Stimulated activated CD4-positive, alpha-beta T cell treated with anti-CD3 and anti-CD28 coated beads, TNF-alpha, amount 100 ng/mL, for 48 hours (primary cell): ENCODE data around the gene TMEM185A.
"Not testable (repeated sequence)": the region's sequence is repeated elsewhere in the genome, so short reads cannot be mapped to it uniquely, and the experiment has no call there.

ENCODE experiments used
- DNase-seq, 3 donors: peaks; one replicate each; pipeline ENCODE4 v3.0.0-alpha.2; 2020; ENCODE audit warnings: low read depth in 3 of 3

TMEM185A gene

DNA sequence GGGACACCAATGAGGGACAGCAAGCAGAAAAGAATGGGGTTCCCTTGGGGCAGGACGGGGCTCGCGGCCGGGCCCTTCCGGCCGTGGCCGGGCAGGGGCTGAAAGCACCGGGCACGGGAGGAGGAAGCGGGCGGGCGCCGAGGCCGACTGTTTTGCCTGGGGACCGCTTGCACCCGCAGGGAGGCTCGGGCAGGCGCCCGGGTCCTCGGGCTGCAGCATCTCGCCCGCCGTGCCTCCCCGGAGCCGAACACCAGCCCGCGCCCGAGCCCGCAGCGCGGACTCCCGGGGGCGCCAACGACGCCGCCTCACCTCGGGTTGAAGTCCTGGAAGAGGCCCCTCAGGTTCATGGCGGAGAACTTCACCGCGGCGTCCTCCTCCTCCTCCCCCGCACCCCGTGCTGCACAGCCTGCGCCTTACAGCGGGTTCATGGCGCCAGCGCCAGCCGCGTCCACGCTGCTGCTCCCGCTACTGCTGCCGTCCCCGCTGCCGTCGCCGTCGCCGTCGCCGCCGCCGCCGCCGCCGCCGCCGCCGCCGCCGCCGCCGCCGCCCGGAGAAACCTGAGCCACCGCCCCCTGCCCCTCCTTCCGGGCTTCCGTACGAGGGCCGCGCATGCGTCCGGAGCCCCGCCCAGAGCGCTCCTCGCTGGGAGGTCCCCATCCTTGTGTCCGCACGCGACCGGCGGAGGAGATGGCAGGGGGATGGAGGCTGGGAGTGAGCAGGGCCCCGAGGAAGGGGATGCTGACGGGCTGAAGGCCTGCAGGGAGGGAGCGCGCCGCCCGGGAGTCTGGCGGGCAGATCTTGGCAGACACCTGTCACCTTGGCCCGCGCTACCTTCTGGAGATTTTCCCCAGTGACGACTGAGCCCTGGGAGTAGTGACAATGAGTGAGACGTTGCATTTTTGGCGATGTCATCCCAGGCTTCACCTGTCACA is at the start of gene TMEM185A:
TSS of gene TMEM185A (minus strand) at position 559 of the 932 bp plus-strand sequence. CDS start at position 347, 212 bp downstream.
- peak; percentile 42 to 58 (median 47) for DNase-seq

DNA sequence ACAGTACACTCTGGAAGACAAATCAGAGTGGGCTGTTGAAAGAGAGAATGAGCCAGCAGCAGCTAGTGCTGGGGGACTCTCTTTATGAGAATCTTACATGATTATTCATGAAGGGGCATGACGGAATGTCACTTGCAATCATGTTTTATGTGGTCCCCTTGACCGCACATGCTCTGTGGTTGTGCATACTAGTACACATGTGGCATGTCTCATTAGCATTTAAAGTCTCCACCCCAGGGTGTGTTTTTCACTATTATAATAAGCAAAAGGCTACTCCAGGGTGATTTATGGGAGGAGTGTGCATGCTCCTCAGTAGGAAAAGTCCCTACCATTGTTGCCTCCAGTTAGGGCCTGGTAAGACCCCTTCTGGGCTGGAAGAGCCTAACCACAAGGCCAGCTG is 49.6 kb upstream of the TMEM185A start:
- no peak for DNase-seq

DNA sequence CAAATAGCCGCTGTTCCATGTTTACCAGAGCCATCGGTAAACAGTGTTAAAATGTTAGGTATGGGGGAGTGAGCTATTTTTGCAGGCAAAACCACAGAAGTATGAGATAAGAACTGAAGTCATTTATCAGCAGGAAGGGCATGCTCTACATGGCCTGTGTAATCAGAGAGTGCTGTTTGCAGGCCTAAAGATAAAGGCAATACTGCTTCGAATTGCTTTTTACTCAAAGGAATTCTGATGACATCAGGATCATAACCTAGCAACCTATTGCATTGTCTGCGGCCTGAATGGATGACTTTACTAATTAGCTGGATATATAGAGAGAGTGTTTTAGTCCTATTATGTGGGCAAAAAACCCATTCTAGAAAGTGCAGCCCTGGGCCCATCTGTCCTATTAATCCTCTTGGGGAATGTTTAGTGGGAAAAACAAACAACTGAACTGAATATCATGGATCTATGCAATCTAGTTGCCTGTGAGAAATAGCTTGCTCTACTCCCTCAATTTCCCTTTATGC is 47.6 kb upstream of the TMEM185A start:
- DNase-seq, result not testable (repeated sequence)

DNA sequence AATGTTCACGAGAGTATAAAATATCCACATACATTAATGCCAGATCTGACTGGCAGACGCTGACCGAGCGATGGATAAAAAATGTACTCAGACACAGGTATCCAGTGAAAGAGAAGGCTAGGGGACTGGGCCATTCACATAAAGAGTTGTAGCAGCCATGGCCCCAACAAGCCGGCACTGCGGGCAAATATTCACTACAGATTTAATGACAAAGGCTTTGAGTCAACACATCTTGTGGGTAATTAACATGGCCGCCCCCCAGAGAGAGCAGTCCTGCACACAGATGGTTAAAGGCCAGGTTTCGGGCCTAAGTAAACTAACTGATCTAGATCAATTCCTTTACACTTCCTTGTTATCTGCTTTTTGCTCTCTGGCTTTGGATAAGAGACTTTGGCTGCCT is 44.0 kb upstream of the TMEM185A start:
- not testable (repeated sequence) for DNase-seq

DNA sequence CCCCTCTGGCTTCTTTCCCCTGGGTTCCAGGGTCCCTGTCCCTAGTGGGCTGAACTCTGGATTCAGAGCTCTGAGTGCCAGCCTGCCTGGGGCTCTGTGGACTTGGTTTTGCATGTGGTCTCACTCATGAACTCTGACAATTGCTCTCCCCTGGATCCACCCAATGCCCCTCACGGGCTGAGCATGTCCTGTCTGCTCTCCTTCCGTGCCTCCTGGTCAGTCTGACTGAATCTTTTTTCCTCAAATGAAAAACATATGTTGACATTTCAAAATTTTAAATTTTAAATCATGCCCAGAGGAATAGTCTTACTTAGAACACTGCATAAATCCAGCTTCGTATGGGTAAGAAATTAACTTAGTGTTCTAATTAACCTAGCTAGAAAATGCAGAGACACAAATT is 43.5 kb upstream of the TMEM185A start:
- DNase-seq, result not testable (repeated sequence)

DNA sequence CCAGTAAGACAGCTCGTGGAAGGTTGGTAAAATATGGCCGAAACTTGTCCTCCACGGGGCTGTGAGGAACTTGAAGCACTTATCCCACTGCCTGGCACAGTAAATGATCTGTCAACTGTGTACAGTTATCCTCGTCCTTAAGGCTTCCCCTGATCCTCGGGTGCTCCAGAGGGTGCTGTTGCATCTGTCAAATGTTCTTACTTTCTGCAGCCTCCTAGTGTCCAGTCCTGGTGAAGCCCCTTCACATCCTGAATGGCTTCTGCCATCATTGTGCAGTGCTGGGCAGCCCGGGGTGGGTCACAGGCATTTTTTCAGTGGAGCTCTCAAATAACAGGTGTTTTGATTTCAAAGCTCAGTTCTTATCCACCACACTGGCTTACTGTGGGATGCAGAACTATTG is 29.0 kb upstream of the TMEM185A start:
- DNase-seq, result not testable (repeated sequence)

DNA sequence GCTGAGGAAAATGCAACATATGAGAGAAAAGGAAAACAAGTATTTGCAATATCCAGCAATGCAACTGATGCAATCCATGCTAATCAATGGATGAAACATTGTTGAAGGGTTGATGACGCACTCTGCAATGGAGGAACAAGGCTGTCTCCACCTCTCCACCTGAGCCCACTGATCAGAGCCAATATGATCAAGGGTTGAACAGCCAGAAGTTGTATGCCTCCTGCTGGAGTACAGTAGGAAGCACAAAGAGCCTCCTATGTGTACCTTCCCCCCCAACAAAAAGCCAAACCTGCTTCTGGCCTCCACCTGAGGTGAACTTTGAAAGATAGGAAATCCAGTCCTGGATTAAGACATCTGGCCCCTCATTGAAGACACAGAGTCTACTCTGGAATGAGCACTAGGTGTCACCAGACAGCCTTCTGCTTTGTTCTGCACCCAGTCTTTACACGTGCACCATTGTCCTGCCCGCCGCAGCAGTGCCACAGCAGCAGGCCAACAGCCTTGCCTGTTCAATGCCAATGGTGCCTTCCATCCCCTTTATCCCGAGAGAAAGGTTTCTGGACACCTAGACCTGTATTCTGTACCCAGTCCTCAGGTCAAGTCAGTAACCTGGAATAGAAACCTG is 24.8 kb upstream of the TMEM185A start:
- not testable (repeated sequence) for DNase-seq

DNA sequence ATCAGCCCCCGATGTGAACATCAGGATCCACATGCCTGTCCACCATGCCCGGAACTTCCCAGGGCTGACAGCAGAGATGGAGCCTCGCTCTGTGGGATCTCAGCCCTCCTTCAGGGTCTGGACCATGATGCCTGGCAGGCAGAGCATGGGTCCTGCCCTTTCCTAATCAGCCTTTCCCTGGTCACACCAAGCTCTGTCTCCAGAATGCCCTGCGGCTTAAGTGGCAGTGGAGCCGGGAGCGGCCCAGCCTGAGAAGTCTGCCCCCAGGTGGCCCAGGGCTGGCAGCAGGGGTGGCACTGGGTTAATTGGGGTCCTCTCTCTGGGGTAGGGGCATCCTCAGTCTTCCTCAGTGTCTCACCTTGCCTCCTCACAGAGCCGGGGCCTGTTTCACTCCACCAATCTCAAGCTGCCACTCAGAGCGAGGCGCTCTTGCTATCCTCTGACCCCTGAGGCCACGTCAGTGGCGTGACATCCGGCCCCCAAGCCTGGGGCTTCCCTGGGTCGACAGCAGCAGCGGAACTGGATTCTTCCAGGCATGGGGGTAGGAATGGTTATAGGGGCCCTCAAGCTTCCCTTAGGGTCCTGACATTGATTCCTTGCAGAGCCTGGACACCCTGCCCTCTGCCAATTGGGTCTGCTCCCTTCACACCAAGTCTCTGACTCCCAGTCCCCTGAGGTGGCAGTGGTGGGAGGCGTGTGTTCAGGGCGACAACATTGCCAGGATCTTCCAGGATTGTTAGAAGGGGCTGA is 20.8 kb upstream of the TMEM185A start:
- DNase-seq, result no peak

DNA sequence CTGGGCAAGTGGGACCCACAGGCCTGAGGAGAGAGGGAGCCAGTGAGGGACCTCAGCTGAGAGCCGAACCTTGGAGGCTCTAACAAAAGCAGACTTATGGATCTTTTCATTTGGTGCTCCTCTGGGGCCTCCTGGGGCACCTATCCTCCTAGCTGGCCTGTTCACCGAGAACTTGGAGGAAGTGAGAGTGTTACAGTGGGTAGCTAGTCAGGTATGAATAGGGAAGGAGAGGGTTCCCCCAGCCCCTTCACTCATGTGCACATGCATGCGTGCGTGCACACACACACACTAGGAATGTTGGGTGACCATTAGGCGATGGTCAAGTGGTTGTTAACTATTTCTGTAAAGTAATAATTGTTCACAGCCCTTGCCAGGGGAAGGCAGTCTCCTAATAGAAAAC is 18.6 kb upstream of the TMEM185A start:
- DNase-seq, result no peak

DNA sequence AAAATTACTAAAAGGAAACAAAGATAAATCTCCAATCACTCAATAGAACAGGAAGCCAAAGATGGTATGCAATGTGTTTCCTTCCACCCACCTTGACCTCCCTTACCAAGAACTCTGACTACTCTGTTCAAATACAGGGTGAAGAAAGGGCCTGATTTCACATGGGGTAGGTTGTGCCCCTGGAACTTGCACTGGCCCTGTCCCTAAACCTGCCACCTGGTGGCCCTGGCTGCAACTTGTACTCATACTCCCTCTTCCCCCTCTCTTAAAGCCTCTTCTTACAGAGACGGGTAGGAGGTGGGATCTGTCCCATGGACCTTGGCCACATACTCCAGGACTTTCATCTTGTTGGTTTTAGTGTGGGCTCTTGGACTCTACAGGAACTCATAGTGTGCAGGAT is 17.3 kb upstream of the TMEM185A start:
- DNase-seq, result no peak

DNA sequence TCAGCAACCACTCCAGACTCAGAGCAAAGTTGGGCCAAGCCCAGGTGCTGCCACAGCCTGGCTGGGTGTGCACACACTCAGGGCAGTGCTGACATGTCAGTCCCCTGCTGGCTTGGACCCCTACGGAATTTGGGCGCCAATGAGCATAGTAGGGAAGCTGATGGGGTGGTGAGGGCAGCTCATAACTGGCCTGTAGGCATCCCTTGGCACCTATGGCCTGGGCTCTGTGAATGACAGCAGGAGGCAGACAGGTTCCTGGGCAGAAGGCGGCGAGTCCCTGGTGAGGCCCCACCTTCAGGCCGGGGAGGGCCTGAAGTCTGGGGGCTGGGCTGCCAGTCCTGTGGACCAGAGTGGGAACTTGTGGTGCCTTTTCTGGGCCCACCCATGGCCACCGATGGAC is 15.9 kb upstream of the TMEM185A start:
- DNase-seq, result no peak

DNA sequence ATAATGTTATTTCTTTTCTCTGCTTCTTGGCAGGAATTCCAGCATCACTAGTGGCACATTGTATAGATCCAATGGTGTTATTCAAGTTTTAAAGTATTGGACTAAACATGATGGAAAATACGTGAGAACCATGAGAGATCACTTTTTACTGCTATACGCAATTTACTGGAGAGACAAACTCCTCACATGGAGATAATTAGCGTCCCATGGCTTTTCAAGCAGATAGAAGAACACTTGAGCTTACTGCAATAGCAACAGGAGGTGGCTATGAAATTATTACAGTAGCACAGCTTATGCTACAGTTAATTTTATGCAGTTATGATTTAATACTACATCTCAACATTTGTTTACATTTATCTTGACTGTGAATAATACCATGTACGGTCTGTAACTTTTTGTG is 11.9 kb upstream of the TMEM185A start:
- no peak for DNase-seq

DNA sequence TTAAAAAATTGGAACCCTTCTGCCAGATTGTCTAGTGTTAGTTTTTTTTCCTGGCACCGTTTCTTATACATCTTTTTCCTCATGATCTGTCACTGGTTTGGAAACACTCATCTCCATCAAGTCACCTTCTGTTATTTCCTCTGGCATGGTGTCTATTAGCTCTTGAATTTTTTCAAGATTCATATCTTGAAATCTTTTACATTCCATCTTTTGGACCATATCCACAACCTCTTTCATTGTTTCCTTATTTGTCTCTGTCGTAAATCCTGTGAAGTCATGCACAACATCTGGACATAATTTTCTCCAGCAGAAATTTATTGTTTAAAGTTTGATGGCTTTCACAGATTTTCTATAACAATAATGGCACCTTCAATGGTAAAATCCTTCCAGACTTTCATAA is 10.2 kb upstream of the TMEM185A start:
- DNase-seq, result no peak

DNA sequence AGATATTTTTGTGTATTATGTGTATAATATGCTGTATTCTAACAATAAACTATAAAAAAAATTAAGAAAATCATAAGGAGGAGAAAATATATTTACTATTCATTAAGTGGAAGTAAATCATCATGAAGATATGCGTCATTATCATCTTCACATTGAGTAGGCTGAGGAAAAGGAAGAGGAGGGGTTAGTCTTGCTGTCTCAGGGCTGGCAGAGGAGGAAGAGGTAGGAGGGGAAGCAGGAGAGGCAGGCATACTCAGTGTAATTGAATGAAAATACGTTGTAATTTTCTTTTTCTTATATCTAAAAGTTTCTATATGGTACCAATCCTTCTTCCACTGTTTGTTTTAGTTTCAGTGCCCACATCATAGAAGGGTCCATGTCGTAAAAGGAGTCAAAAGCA is 9.8 kb upstream of the TMEM185A start:
- no peak for DNase-seq

DNA sequence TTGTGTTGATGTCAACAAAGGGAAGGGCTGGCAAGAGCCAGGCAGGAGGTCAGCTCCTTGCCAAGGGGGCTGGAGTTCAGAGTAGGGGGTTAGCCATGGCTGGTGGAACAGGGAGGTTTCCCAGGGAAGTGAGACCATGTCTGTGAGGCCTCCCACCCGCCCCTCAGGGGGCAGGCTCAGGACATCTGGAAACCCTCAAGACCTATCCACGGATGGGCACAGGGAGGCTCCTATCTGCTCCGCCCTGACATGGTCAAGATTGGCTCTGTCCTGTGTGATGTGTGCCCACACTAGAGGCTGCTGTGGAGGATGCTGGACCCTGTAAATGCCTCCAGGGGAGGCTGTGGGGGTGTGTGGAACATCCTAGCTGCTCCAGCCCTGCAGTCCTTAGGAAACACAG is 8.0 kb upstream of the TMEM185A start:
- DNase-seq, result no peak

DNA sequence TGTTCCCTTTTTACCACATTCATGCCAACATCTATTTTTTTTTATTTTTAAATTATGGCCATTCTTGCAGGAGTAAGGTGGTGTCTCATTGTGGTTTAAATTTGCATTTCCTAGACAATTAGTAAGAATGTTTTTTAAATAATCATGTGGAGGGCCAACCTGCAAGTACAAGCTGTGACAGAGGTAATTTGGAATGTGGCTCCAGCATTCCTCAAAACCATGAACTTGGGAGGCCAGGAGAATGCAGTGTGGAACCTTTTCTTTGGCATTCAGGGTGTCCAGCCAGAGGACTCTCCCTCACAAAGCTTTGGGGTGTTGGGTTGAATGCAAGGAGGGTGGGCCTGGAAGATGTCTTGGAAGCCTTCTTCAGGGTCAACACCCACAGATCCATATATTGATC is 7.3 kb upstream of the TMEM185A start:
- DNase-seq, result no peak

DNA sequence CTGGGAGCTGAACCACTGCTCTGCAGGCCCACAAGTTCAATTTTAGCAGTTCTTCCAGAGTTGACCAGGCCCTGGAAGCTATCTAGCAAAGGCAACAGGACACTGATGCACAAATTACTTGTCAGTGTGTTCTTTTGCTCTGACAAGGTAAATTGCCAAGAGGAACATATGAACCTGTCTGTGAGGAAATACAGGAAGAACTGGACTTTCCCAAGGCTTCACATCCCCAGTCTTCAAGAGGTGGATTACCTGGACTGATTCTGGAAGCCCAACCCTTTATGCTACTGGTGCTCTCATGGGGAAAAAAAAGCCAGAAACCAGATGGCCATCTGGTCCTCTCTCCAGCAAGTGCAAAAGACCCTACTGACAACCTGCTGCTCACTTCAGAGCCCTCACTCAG is 1.9 kb upstream of the TMEM185A start:
- DNase-seq, result no peak

DNA sequence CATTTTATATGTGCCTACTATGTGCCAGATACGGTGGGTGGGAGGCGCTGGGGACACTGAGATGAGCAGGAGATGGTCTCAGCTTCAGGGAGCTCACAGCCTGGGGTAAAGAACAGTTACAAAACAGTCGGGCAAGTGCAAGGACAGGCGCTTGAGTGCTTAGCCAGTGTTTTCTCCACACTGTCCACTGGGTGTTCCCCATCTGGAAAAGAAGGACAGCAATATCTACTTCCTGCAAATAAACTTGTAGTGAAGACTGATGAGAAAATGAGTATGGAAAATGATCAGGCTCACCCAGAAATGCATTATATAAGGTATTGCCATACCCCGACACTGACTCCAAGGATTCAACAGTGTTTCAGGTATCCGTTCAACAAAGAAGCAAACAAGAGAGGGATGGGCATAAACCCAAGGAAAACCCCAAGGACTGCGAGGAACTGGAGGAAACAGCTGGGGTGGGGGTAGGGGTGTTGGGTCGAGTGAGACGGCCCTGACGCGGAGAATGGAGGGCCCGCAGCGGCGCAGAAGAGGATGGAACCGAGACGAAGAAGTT is 835 bp downstream of the TMEM185A start:
- DNase-seq, result no peak

DNA sequence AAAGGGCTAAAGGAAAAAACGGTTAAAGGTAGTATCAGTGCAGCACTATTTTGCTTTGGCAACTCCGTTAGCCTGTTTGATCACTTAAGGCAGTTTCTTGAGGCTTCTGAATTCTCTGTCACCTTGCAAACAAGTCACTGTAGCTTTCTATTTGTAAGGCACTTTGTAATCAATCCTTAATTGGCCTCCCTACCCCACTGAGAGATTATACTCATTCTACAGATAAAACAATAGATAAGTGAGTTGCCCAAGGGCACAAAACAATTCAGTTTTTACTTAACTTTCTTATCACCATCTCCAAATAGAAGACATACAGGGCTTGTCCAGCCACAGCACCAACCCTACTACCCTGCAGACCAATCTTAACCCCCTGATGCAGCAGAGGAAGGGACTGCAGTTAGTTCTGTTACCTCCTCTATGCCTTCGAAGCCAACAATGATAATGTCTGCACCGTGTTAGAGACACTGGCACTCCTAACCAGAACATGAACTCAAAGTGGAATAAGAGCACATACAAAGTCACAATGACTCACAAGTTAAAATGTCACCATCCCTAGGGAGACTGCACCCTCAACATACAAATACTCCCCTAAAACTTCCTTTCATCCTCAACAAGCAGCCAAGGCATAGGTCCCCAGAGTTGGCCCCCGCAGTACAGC is 1.7 kb downstream of the TMEM185A start:
- no peak for DNase-seq

DNA sequence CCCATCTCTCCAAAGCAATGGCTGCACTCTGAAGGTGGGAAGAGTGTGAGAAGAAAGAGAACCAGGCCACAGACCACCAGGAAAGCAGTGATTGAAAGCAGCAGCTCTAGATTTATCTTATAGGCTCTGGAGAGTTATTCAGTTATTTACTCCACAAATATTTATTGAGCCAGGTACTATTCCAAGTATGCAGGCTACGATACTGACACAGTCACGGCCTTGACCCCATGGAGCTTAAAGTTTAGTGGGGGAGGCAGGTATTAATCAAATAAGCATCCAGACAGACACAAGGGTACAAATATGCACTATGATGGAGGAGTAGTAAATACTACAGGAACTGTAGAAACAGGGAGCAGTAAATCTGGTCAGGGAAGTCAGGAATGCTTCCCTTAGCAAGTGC is 2.8 kb downstream of the TMEM185A start:
- no peak for DNase-seq

DNA sequence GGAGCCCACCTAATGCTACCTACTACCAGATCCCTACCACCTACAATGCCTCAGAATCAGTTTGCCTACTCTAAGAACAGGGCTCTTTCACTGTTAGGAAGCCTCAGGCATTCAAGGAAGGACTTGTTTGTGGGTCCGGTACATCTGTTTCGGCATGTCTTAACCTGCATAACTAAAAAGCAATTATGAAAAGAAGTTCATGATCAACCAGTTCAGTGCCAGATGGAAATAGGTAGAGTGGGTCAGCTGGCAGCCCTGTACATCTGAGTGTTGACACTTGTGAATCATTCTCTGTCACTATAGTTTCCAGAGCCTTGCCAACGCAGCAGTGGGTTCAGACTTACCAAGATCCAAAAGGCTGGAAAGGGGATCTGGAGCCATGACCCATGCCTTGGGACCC is 3.3 kb downstream of the TMEM185A start:
- DNase-seq, result no peak
